K562 (cell line): ENCODE results near the gene GUK1.

Source experiments
- CBFA2T3 ChIP-seq: fragments of 450-650 bp; IDR thresholded peaks from 2 replicates; pipeline ENCODE4 v1.6.1; 2017
- JUND ChIP-seq, 2 experiments: IDR thresholded peaks; 2 replicates in 1 of 2; 3 replicates in 1 of 2; pipeline ENCODE4 v1.6.1; 2011; ENCODE audit warnings: borderline replicate concordance in 2 of 2, low read depth in 2 of 2, low read length in 2 of 2, improper control_type of control experiment in 1 of 2, missing biosample characterization in 1 of 2, missing genetic modification characterization in 1 of 2, missing genetic modification reagents in 1 of 2
- MYBL2 ChIP-seq, 2 experiments: fragments of 450-650 bp in 1 of 2; sonication (generic) in 1 of 2; formaldehyde crosslinking in 1 of 2; IDR thresholded peaks; 2 replicates each; pipeline versions ENCODE4 v1.6.1 to v1.8.1; 2017 to 2022; ENCODE audit warnings: borderline replicate concordance in 1 of 2, inconsistent platforms in 1 of 2, low read depth in 1 of 2, mild to moderate bottlenecking in 1 of 2, missing genetic modification reagents in 1 of 2, moderate library complexity in 1 of 2
- NR3C1 ChIP-seq: sonication (generic); formaldehyde crosslinking; IDR thresholded peaks from 2 replicates; pipeline ENCODE4 v1.8.1; 2022; ENCODE audit warnings: missing genetic modification reagents
- PHB ChIP-seq: fragments of 250-450 bp; sonication (Bioruptor Pico); IDR thresholded peaks from 2 replicates; pipeline ENCODE4 v1.5.0; 2021
- SMC3 ChIP-seq: conservative IDR thresholded peaks from 2 replicates; pipeline ENCODE4 v1.6.1; 2011; ENCODE audit warnings: low read depth, low read length, improper control_type of control experiment; ENCODE audit not compliant: insufficient read depth
- SP1 ChIP-seq: sonication (generic); formaldehyde crosslinking; IDR thresholded peaks from 2 replicates; pipeline ENCODE4 v1.8.1; 2022; ENCODE audit warnings: mild to moderate bottlenecking, missing genetic modification reagents
- U2AF1 ChIP-seq: fragments of 200-400 bp; formaldehyde crosslinking; optimal IDR thresholded peaks from 2 replicates; pipeline ENCODE3; 2017; ENCODE audit warnings: mild to moderate bottlenecking, low read depth, low read length, moderate library complexity
- TF ChIP-seq, protein P1 (sequence below), 2 experiments: fragments of 450-650 bp in 1 of 2; sonication (generic) in 1 of 2; formaldehyde crosslinking in 1 of 2; IDR thresholded peaks in 1 of 2; conservative IDR thresholded peaks in 1 of 2; 2 replicates each; pipeline versions ENCODE4 v1.6.1 to v1.8.1; 2016 to 2023; ENCODE audit warnings: mild to moderate bottlenecking in 2 of 2, moderate library complexity in 2 of 2, inconsistent platforms in 1 of 2, missing genetic modification reagents in 1 of 2
- TF ChIP-seq, protein P2 (sequence below), 3 experiments: IDR thresholded peaks in 2 of 3; conservative IDR thresholded peaks in 1 of 3; 2 replicates each; pipeline ENCODE4 v1.5.1; 2011 to 2012; ENCODE audit warnings: low read length in 3 of 3, mild to moderate bottlenecking in 3 of 3, control low read depth in 2 of 3, improper control_type of control experiment in 1 of 3, inconsistent platforms in 1 of 3, low read depth in 1 of 3, mixed read lengths in 1 of 3, moderate library complexity in 1 of 3; ENCODE audit not compliant: insufficient read depth in 2 of 3
- TF ChIP-seq, protein P3 (sequence below), 2 experiments: fragments of 450-650 bp in 1 of 2; IDR thresholded peaks; 2 replicates each; pipeline ENCODE4 v1.6.1; 2011 to 2017; ENCODE audit warnings: low read depth in 2 of 2, antibody characterized with exemption in 1 of 2, borderline replicate concordance in 1 of 2, low read length in 1 of 2, mild to moderate bottlenecking in 1 of 2, mixed read lengths in 1 of 2; ENCODE audit not compliant: control insufficient read depth in 1 of 2
- TF ChIP-seq, protein P4 (sequence below): fragments of 200-800 bp; sonication (Bioruptor generic); IDR thresholded peaks from 2 replicates; pipeline ENCODE4 v1.6.1; 2016; ENCODE audit warnings: missing genetic modification characterization, missing compliant biosample characterization

DNA sequence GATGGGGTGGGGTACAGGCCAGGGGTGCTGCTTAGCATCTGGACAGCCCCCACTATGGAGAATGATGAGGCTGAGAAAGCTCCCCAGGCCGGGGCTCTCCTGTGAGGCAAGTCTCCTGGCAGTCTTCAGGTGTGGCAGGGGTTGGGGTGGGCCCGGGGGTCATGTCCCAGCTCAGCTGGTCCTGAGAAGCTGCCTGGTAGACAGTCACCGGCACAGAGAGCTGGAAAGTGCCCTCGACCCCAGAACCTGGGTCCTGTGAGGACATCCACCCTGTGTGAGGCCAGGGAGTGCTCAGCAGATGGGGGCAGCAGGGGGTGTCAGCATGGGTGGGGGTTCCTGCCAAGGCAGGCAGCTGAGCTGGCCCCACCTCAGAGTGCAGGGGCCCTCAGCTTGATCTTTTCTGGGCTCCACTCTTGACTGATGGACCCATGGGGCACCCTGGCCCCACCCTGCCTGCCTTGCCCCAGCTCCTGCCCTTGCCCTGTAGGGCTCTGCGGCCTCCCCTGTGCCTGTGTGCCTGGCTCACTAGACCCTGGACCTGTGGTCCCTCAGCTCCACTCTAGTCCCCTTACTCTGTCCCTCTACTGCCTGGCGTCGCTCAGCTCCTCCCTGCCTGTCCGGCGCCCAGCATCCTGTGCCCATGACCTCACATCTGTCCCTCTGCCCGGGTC is 31.3 kb downstream of the GUK1 start:
- TF ChIP-seq, protein P1, sequence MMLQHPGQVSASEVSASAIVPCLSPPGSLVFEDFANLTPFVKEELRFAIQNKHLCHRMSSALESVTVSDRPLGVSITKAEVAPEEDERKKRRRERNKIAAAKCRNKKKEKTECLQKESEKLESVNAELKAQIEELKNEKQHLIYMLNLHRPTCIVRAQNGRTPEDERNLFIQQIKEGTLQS (IDR thresholded peaks at IDR 0.05): no peak
- TF ChIP-seq, protein P1 (CRISPR knock-in tag; conservative IDR thresholded peaks at IDR 0.05): no peak
- TF ChIP-seq, protein P2, sequence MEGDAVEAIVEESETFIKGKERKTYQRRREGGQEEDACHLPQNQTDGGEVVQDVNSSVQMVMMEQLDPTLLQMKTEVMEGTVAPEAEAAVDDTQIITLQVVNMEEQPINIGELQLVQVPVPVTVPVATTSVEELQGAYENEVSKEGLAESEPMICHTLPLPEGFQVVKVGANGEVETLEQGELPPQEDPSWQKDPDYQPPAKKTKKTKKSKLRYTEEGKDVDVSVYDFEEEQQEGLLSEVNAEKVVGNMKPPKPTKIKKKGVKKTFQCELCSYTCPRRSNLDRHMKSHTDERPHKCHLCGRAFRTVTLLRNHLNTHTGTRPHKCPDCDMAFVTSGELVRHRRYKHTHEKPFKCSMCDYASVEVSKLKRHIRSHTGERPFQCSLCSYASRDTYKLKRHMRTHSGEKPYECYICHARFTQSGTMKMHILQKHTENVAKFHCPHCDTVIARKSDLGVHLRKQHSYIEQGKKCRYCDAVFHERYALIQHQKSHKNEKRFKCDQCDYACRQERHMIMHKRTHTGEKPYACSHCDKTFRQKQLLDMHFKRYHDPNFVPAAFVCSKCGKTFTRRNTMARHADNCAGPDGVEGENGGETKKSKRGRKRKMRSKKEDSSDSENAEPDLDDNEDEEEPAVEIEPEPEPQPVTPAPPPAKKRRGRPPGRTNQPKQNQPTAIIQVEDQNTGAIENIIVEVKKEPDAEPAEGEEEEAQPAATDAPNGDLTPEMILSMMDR (IDR thresholded peaks at IDR 0.05 in 2 of 3, conservative IDR thresholded peaks at IDR 0.05 in 1 of 3; ENCODE audit: insufficient read depth in 2 of 3, low read depth in 1 of 3, low read length in 3 of 3): no peak
- no peak for TF ChIP-seq SP1 (CRISPR knock-in tag)
- TF ChIP-seq, protein P3, sequence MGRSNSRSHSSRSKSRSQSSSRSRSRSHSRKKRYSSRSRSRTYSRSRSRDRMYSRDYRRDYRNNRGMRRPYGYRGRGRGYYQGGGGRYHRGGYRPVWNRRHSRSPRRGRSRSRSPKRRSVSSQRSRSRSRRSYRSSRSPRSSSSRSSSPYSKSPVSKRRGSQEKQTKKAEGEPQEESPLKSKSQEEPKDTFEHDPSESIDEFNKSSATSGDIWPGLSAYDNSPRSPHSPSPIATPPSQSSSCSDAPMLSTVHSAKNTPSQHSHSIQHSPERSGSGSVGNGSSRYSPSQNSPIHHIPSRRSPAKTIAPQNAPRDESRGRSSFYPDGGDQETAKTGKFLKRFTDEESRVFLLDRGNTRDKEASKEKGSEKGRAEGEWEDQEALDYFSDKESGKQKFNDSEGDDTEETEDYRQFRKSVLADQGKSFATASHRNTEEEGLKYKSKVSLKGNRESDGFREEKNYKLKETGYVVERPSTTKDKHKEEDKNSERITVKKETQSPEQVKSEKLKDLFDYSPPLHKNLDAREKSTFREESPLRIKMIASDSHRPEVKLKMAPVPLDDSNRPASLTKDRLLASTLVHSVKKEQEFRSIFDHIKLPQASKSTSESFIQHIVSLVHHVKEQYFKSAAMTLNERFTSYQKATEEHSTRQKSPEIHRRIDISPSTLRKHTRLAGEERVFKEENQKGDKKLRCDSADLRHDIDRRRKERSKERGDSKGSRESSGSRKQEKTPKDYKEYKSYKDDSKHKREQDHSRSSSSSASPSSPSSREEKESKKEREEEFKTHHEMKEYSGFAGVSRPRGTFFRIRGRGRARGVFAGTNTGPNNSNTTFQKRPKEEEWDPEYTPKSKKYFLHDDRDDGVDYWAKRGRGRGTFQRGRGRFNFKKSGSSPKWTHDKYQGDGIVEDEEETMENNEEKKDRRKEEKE (IDR thresholded peaks at IDR 0.05; ENCODE audit: borderline replicate concordance in 1 of 2, control insufficient read depth in 1 of 2, low read depth in 2 of 2, low read length in 1 of 2): no peak
- TF ChIP-seq, protein P4, sequence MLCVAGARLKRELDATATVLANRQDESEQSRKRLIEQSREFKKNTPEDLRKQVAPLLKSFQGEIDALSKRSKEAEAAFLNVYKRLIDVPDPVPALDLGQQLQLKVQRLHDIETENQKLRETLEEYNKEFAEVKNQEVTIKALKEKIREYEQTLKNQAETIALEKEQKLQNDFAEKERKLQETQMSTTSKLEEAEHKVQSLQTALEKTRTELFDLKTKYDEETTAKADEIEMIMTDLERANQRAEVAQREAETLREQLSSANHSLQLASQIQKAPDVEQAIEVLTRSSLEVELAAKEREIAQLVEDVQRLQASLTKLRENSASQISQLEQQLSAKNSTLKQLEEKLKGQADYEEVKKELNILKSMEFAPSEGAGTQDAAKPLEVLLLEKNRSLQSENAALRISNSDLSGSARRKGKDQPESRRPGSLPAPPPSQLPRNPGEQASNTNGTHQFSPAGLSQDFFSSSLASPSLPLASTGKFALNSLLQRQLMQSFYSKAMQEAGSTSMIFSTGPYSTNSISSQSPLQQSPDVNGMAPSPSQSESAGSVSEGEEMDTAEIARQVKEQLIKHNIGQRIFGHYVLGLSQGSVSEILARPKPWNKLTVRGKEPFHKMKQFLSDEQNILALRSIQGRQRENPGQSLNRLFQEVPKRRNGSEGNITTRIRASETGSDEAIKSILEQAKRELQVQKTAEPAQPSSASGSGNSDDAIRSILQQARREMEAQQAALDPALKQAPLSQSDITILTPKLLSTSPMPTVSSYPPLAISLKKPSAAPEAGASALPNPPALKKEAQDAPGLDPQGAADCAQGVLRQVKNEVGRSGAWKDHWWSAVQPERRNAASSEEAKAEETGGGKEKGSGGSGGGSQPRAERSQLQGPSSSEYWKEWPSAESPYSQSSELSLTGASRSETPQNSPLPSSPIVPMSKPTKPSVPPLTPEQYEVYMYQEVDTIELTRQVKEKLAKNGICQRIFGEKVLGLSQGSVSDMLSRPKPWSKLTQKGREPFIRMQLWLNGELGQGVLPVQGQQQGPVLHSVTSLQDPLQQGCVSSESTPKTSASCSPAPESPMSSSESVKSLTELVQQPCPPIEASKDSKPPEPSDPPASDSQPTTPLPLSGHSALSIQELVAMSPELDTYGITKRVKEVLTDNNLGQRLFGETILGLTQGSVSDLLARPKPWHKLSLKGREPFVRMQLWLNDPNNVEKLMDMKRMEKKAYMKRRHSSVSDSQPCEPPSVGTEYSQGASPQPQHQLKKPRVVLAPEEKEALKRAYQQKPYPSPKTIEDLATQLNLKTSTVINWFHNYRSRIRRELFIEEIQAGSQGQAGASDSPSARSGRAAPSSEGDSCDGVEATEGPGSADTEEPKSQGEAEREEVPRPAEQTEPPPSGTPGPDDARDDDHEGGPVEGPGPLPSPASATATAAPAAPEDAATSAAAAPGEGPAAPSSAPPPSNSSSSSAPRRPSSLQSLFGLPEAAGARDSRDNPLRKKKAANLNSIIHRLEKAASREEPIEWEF (CRISPR knock-in tag): no peak
- no peak for TF ChIP-seq U2AF1
- no peak for TF ChIP-seq SMC3
- TF ChIP-seq JUND (IDR thresholded peaks at IDR 0.05; ENCODE audit: borderline replicate concordance, low read depth, low read length): no peak
- no peak for TF ChIP-seq JUND (tag; IDR thresholded peaks at IDR 0.05; ENCODE audit: borderline replicate concordance, low read depth, low read length)
- no peak for TF ChIP-seq PHB (CRISPR knock-in tag)
- TF ChIP-seq CBFA2T3: no peak
- TF ChIP-seq NR3C1 (CRISPR knock-in tag): no peak
- TF ChIP-seq MYBL2 (IDR thresholded peaks at IDR 0.05; ENCODE audit: low read depth): no peak
- no peak for TF ChIP-seq MYBL2 (CRISPR knock-in tag; IDR thresholded peaks at IDR 0.05; ENCODE audit: borderline replicate concordance)
